NCI-H82 treated with DMSO at 0.1 percent for 48 hours (cell line): Measurements from ENCODE around the gene TMEM45A.

Source experiments
- DNase-seq: peaks from one replicate; lab custom pipeline; 2025; ENCODE audit not compliant: unreplicated experiment; lab: John Stamatoyannopoulos, UW

Gene TMEM45A

GRCh38 chr3:100609305-100609704 lies 116.9 kb downstream of the TMEM45A start, which contains the start of gene ADGRG7:
Gene ADGRG7 (plus strand): TSS chr3:100609601. CDS start chr3:100609857, 256 bp downstream.
- no peak for DNase-seq

- no peak for DNase-seq
Observed at GRCh38 chr3:100609963-100610362, 117.5 kb downstream of the TMEM45A start.

- no peak for DNase-seq
Observed at GRCh38 chr3:100611221-100611620, 118.8 kb downstream of the TMEM45A start.

- no peak for DNase-seq
Observed at GRCh38 chr3:100613721-100614390, 121.4 kb downstream of the TMEM45A start.

- DNase-seq, result no peak
Observed at GRCh38 chr3:100614941-100615340, 122.5 kb downstream of the TMEM45A start.

GRCh38 chr3:100615684-100616083 lies 123.3 kb downstream of the TMEM45A start:
- DNase-seq, result peak; percentile 60

GRCh38 chr3:100621251-100621650 lies 128.8 kb downstream of the TMEM45A start:
- DNase-seq, result no peak
